Measurements from ENCODE around the gene FXN. TPM values are rescaled to one million over a fixed set of nuclear protein-coding genes. Genes with fewer than 3 reads are reported as not detected.
A peak's percentile ranks its signal among the peaks of the same experiment; 100 is the strongest.

Gene FXN
- total and polyA plus RNA-seq, 4 donors = 4.7 to 41.7 (median 23.9) TPM

DNA sequence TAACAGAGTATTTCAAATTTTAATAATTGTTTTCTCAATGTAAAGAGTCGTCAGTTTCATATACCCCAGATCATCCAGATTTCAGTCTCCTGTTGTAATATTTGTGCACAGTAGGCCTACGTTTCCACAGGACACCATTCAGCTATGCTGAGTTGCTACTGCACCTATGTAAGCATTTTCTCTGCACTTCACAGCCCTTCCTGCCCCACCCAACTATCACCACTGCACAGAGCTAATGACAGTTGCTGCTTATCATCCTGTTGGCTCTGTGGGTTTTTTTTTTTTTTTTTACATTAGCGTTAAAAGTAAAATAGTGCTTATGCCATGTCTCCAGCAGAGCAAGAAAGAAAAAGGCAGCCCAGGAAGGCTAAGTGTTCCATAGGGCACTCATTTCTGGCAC lies 15.7 kb upstream of the FXN start:
- H3K27me3 ChIP-seq (ENCODE audit: control insufficient read depth in 4 of 4, insufficient read depth in 4 of 4, low read length in 3 of 4) = no peaks in the 10 kb centered on the region
- TF ChIP-seq JUND (IDR thresholded peaks at IDR 0.05) = no peak
- TF ChIP-seq, protein P1, sequence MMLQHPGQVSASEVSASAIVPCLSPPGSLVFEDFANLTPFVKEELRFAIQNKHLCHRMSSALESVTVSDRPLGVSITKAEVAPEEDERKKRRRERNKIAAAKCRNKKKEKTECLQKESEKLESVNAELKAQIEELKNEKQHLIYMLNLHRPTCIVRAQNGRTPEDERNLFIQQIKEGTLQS (IDR thresholded peaks at IDR 0.05) = no peak
- TF ChIP-seq HNF4G (IDR thresholded peaks at IDR 0.05) = no peak
- no peak for TF ChIP-seq FOXA2 (IDR thresholded peaks at IDR 0.05)
- TF ChIP-seq, protein P2, sequence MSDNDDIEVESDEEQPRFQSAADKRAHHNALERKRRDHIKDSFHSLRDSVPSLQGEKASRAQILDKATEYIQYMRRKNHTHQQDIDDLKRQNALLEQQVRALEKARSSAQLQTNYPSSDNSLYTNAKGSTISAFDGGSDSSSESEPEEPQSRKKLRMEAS (IDR thresholded peaks at IDR 0.05) = no peak
- H3K36me3 ChIP-seq (ENCODE audit: control insufficient read depth in 4 of 4, insufficient read depth in 3 of 4, low read depth in 1 of 4, low read length in 3 of 4) = no peaks in the 10 kb centered on the region
- no peak overlapping the region for H3K9ac ChIP-seq (ENCODE audit: low read depth in 1 of 2, low read length in 2 of 2)
- no peak overlapping the region for H3K27ac ChIP-seq (ENCODE audit: low read depth in 1 of 2, low read length in 2 of 2)
- no peak overlapping the region for H3K4me3 ChIP-seq (ENCODE audit: low read depth in 1 of 3, low read length in 3 of 3)
- WGBS = 49% methylated on average over 3 of the region's 3 CpGs
- peak; percentile 66 for DNase-seq (ENCODE audit: low spot score)
- no peaks in the 10 kb centered on the region for H3K9me3 ChIP-seq (ENCODE audit: control insufficient read depth in 4 of 4, low read length in 3 of 4)
- H3K4me1 ChIP-seq (ENCODE audit: control insufficient read depth in 4 of 4, insufficient read depth in 4 of 4, low read length in 3 of 4) = peaks cover 0 to 3% (median 0%) of the 10 kb centered on the region in 4 donors

DNA sequence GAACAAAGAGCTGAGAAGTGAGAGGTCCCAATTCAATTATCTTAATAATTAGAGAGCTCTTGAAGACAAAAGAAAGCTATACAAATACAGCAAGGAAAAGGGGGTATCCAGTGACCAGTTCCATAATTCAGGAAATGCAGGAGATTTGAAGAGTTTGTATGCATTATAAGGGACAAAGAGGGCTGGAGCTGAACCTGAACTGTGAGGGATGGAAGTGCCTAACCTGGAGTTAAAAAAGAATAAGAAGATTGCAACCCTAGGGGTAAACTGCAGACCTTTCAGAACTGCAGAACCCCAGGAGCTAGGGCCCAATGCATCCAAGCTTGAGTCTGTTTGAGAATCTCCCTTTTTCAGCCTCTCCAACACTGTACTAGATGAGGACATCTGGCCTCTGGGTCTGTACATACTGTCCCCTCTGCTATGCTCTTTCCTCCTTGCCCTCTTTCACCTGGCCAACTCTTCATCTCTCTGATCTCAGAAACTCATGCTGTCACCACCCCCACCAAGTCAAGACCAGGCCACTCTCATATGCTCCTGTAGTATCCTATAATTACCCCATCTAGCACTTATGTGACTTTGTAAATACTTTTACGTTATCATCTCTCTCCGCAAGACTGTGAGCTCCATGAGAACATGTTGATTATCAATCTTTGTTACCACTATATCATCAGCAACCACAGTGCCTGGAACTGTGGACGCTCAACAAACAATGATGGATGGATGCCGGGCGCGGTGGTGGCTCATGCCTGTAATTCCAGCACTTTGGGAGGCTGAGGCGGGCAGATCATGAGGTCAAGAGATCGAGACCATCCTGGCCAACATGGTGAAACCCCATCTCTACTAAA lies 15.0 kb upstream of the FXN start:
- TF ChIP-seq EGR1 (IDR thresholded peaks at IDR 0.05; ENCODE audit: low read depth in 2 of 2) = no peak
- TF ChIP-seq NR2F2 (IDR thresholded peaks at IDR 0.05) = no peak
- no peak for TF ChIP-seq GABPA (IDR thresholded peaks at IDR 0.05 in 1 of 2, conservative IDR thresholded peaks at IDR 0.05 in 1 of 2)
- TF ChIP-seq, protein P2 (IDR thresholded peaks at IDR 0.05) = no peak
- Histone ChIP-seq H3K4me3 (ENCODE audit: low read depth in 1 of 3, low read length in 3 of 3) (no peak overlapping the region), H3K9me3 (ENCODE audit: control insufficient read depth in 4 of 4, low read length in 3 of 4) (no peaks in the 10 kb centered on the region), H3K4me1 (ENCODE audit: control insufficient read depth in 4 of 4, insufficient read depth in 4 of 4, low read length in 3 of 4) (peaks cover 0 to 3% (median 0%) of the 10 kb centered on the region in 4 donors), H3K36me3 (ENCODE audit: control insufficient read depth in 4 of 4, insufficient read depth in 3 of 4, low read depth in 1 of 4, low read length in 3 of 4) (no peaks in the 10 kb centered on the region), H3K27me3 (ENCODE audit: control insufficient read depth in 4 of 4, insufficient read depth in 4 of 4, low read length in 3 of 4) (no peaks in the 10 kb centered on the region), H3K9ac (ENCODE audit: low read depth in 1 of 2, low read length in 2 of 2) (no peak overlapping the region), H3K27ac (ENCODE audit: low read depth in 1 of 2, low read length in 2 of 2) (no peak overlapping the region)
- DNase-seq (ENCODE audit: low spot score) = no peak
- 90% methylated on average over 8 of the region's 8 CpGs for WGBS

DNA sequence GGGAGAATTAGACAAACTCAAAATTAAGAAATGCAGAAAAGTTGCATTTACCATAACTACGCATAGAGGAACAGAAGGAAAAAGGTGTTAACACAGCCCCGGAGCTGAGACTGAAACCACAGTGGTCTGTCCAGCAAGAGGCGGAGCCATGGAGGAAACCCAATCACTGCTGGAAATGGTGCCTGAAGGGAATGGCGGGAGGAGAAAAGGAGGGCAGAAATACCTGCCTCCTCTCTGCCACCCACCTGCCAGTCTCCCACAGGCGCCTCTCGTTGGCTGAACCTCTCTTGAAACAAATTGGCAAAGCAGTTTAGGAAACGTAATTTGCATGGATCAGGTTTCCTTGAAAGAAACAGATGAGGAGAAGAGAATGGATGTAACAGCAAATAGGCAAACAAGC lies 11.9 kb upstream of the FXN start:
- Histone ChIP-seq H3K27ac (ENCODE audit: low read depth in 1 of 2, low read length in 2 of 2) (no peak overlapping the region), H3K9me3 (ENCODE audit: control insufficient read depth in 4 of 4, low read length in 3 of 4) (no peaks in the 10 kb centered on the region), H3K4me1 (ENCODE audit: control insufficient read depth in 4 of 4, insufficient read depth in 4 of 4, low read length in 3 of 4) (no peaks in the 10 kb centered on the region), H3K36me3 (ENCODE audit: control insufficient read depth in 4 of 4, insufficient read depth in 3 of 4, low read depth in 1 of 4, low read length in 3 of 4) (no peaks in the 10 kb centered on the region), H3K27me3 (ENCODE audit: control insufficient read depth in 4 of 4, insufficient read depth in 4 of 4, low read length in 3 of 4) (no peaks in the 10 kb centered on the region), H3K9ac (ENCODE audit: low read depth in 1 of 2, low read length in 2 of 2) (no peak overlapping the region), H3K4me3 (ENCODE audit: low read depth in 1 of 3, low read length in 3 of 3) (no peak overlapping the region)
- no peak for DNase-seq (ENCODE audit: low spot score)
- WGBS = 64% methylated on average over 7 of the region's 7 CpGs
- TF ChIP-seq HNF4A (conservative IDR thresholded peaks at IDR 0.05) (no peak), NR2F2 (IDR thresholded peaks at IDR 0.05) (no peak), RXRA (IDR thresholded peaks at IDR 0.05) (no peak), EGR1 (IDR thresholded peaks at IDR 0.05; ENCODE audit: low read depth in 2 of 2) (no peak), YY1 (IDR thresholded peaks at IDR 0.05) (no peak), JUND (IDR thresholded peaks at IDR 0.05) (no peak), SP1 (IDR thresholded peaks at IDR 0.05) (no peak)
- TF ChIP-seq, protein P3, sequence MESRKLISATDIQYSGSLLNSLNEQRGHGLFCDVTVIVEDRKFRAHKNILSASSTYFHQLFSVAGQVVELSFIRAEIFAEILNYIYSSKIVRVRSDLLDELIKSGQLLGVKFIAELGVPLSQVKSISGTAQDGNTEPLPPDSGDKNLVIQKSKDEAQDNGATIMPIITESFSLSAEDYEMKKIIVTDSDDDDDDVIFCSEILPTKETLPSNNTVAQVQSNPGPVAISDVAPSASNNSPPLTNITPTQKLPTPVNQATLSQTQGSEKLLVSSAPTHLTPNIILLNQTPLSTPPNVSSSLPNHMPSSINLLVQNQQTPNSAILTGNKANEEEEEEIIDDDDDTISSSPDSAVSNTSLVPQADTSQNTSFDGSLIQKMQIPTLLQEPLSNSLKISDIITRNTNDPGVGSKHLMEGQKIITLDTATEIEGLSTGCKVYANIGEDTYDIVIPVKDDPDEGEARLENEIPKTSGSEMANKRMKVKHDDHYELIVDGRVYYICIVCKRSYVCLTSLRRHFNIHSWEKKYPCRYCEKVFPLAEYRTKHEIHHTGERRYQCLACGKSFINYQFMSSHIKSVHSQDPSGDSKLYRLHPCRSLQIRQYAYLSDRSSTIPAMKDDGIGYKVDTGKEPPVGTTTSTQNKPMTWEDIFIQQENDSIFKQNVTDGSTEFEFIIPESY (IDR thresholded peaks at IDR 0.05) = no peak
- TF ChIP-seq, protein P4, sequence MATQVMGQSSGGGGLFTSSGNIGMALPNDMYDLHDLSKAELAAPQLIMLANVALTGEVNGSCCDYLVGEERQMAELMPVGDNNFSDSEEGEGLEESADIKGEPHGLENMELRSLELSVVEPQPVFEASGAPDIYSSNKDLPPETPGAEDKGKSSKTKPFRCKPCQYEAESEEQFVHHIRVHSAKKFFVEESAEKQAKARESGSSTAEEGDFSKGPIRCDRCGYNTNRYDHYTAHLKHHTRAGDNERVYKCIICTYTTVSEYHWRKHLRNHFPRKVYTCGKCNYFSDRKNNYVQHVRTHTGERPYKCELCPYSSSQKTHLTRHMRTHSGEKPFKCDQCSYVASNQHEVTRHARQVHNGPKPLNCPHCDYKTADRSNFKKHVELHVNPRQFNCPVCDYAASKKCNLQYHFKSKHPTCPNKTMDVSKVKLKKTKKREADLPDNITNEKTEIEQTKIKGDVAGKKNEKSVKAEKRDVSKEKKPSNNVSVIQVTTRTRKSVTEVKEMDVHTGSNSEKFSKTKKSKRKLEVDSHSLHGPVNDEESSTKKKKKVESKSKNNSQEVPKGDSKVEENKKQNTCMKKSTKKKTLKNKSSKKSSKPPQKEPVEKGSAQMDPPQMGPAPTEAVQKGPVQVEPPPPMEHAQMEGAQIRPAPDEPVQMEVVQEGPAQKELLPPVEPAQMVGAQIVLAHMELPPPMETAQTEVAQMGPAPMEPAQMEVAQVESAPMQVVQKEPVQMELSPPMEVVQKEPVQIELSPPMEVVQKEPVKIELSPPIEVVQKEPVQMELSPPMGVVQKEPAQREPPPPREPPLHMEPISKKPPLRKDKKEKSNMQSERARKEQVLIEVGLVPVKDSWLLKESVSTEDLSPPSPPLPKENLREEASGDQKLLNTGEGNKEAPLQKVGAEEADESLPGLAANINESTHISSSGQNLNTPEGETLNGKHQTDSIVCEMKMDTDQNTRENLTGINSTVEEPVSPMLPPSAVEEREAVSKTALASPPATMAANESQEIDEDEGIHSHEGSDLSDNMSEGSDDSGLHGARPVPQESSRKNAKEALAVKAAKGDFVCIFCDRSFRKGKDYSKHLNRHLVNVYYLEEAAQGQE (IDR thresholded peaks at IDR 0.05) = no peak
